ENCODE data around the gene CDC123.

DNA sequence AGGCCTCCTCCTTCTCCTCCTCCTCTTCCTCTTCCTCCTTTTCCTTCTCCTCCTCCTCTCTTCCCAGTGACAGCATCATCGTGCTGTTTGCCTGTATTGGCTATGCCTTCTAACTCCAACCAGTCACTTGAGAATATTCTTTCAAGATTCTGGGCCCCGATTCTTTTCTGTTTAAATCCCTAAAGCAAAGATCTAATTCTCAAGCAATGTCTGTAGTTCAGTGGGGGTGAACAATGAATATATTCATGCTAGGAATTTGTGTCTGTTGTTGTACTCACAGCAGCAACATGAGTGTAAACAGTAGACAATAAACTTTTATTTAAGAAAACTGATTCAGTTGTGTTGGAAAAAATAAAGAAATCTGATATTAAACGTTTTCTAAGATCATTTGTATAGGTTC is 31.0 kb upstream of the CDC123 start:
- TF ChIP-seq POLR2A (IDR thresholded peaks at IDR 0.05) (no peak), POLR2AphosphoS5 (IDR thresholded peaks at IDR 0.05) (no peak)
- TF ChIP-seq, protein P1, sequence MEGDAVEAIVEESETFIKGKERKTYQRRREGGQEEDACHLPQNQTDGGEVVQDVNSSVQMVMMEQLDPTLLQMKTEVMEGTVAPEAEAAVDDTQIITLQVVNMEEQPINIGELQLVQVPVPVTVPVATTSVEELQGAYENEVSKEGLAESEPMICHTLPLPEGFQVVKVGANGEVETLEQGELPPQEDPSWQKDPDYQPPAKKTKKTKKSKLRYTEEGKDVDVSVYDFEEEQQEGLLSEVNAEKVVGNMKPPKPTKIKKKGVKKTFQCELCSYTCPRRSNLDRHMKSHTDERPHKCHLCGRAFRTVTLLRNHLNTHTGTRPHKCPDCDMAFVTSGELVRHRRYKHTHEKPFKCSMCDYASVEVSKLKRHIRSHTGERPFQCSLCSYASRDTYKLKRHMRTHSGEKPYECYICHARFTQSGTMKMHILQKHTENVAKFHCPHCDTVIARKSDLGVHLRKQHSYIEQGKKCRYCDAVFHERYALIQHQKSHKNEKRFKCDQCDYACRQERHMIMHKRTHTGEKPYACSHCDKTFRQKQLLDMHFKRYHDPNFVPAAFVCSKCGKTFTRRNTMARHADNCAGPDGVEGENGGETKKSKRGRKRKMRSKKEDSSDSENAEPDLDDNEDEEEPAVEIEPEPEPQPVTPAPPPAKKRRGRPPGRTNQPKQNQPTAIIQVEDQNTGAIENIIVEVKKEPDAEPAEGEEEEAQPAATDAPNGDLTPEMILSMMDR (IDR thresholded peaks at IDR 0.05) = no peak

Measured in sigmoid colon (tissue), 4 donors.